Mesodermal cell (in vitro differentiated cells): Measurements from ENCODE around the gene RFESD. TPM values are rescaled to one million over a fixed set of nuclear protein-coding genes. Genes with fewer than 3 reads are reported as not detected.

Experiments
- H3K27ac ChIP-seq: 2 replicates; pipeline ENCODE4 v1.7.0; 2013; ENCODE audit warnings: mild to moderate bottlenecking, low read depth, low read length, moderate library complexity; ENCODE audit not compliant: severe bottlenecking
- H3K36me3 ChIP-seq: 2 replicates; pipeline ENCODE4 v1.7.1; 2013; ENCODE audit warnings: mild to moderate bottlenecking, low read length, moderate library complexity; ENCODE audit not compliant: control insufficient read depth, insufficient read depth
- H3K4me1 ChIP-seq: one replicate; pipeline ENCODE4 v1.7.1; 2013; ENCODE audit warnings: mild to moderate bottlenecking, low read length; ENCODE audit not compliant: insufficient read depth, control insufficient read depth, poor library complexity, severe bottlenecking
- H3K4me3 ChIP-seq: 2 replicates; pipeline ENCODE4 v1.7.0; 2013; ENCODE audit warnings: low read length, control low read depth, mild to moderate bottlenecking; ENCODE audit not compliant: insufficient read depth, poor library complexity, severe bottlenecking; ENCODE audit errors: extremely low read depth
- H3K9me3 ChIP-seq: 2 replicates; pipeline ENCODE4 v1.7.1; 2013; ENCODE audit warnings: mild to moderate bottlenecking, low read length, moderate library complexity; ENCODE audit not compliant: control insufficient read depth
- WGBS, 2 experiments: methylation state at CpG; one replicate each; pipeline ENCODE4 v1.1.5; 2013; ENCODE audit warnings: missing lambda C conversion rate in 2 of 2; ENCODE audit not compliant: insufficient coverage in 2 of 2; 5-methylcytosine and 5-hydroxymethylcytosine counted together
- polyA plus RNA-seq, 2 experiments: library from polyadenylated mRNA; stranded (reverse); fragments of 50-300 nt; gene quantifications; one replicate each; pipeline ENCODE4 v1.2.3, GENCODE V29; 2013

Gene RFESD
- polyA plus RNA-seq (2013, experiment 1 of 2): 0.66 TPM
- 1.4 TPM for polyA plus RNA-seq (2013, experiment 2 of 2)

DNA sequence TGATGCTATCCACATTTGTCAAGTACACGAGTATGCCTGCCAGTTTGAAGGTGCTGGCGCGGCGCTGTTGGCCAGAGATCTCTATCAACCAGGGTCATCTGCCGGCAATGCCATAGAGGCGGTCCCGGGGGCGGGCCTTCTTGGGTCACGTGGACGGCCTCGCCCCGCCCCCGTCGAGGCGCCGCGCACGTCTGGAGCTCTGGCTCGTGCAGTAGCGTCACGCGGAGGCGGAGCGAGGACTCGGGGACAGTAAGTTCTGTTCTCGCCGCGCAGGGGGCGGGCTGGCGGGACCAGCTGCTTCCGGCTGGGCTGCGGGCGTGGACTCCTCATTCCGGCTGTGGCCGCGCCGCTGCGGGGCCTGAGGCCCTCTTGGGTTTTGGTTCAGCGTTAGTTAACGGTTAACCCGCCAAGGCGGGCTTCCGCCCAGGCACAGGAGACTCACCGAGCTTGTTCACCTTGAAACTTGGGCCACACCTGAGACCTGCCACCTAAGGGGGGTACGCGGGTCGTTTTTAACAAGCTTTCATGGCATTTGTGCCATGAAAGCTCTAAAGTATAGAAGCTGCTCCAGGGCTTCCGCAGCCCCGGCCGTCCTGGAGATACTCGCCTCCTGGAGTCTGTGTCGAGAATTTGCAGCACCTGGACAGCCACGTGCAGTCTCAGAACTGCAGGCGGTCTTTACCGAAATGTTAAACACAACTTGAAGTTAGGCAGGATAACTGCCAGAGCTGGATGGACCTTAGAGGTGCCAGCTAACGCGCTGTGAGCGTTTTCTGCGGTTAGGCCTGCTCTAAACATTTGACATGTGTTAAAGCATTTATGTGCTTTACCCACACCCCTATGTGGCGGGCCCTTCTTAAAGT lies at the start of gene RFESD:
RFESD (plus strand) TSS at position 209 of the 863 bp plus-strand sequence. CDS start 5,495 bp downstream, outside the sequence.
- H3K36me3 ChIP-seq: no peaks in the 10 kb centered on the region
- H3K4me3 ChIP-seq: peak within 1 kb of the TSS; percentile 19
- peak within 1 kb of the TSS; percentile 64 for H3K27ac ChIP-seq
- WGBS, 2 experiments: 36 to 46% methylated on average over 55 to 60 of the region's 60 CpGs
- peaks cover 8% of the 10 kb centered on the region for H3K4me1 ChIP-seq
- no peaks in the 10 kb centered on the region for H3K9me3 ChIP-seq

DNA sequence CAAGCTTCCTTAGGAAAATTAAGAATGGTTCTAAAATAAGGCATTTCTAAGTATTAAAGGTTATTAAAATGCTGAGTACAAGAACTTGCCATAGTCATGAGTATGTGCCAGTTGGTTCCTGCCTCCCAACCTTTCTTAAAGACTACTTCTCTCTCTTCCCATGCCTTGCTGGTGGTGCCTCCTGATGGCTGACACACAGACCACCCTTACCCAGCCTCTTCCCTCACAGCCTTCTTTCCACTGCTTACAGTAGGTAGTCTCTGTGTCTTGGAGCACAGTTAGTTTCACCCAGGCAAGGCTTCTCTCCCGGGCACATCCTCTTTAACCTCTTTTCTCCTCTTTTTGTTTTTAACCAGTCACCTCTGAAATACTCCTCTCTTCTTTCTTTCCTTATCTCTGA lies 47.3 kb upstream of the RFESD start:
- WGBS, 2 experiments: 100% methylated on average over 1 of the region's 1 CpG; no CpG with 5 or more reads in 1 of the 2 experiments
- Histone ChIP-seq H3K27ac (no peak overlapping the region), H3K4me1 (no peaks in the 10 kb centered on the region), H3K4me3 (no peak overlapping the region), H3K36me3 (no peaks in the 10 kb centered on the region), H3K9me3 (no peaks in the 10 kb centered on the region)

DNA sequence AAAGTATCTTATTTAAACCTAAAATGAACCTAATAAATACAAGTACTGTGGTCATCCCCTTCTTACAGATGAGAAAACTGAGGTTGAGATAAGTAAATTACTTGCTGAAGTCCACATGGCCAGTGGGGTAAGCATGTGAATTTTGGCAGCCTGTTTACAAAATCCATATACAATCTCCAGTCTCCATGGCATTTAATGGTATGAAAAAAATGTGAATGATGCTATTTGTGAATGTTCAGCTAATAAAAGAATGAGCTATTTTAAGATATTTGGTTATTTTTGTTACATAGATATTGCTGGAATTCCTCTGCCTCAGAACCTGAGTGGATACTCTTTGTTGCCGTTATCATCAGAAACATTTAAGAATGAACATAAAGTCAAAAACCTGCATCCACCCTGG lies 46.0 kb upstream of the RFESD start:
- H3K36me3 ChIP-seq: no peaks in the 10 kb centered on the region
- H3K4me1 ChIP-seq: no peaks in the 10 kb centered on the region
- no peak overlapping the region for H3K27ac ChIP-seq
- no CpG with 5 or more reads among the region's 1 CpG for WGBS, 2 experiments
- no peak overlapping the region for H3K4me3 ChIP-seq
- H3K9me3 ChIP-seq: no peaks in the 10 kb centered on the region

DNA sequence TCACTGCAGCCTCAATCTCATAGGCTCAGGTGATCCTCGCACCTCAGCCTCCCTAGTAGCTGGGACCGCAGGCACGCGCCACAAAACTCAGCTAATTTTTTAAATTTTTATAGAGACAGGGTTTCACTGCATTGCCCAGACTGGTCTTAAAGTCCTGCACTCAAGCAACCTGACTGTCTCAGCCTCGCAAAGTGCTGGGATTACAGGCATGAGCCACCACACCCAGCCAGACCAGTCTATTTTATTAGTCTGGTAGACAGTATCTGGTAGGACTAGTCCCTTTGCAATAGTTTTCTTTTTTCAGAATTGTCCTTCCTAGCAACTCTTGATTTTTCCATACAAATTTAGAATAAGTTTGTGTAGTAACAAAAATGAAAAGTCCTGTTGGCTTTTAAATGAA lies 40.8 kb upstream of the RFESD start:
- H3K4me3 ChIP-seq: no peak overlapping the region
- H3K36me3 ChIP-seq: no peaks in the 10 kb centered on the region
- H3K4me1 ChIP-seq: no peaks in the 10 kb centered on the region
- 82 to 96% methylated on average over 4 to 5 of the region's 5 CpGs for WGBS, 2 experiments
- no peaks in the 10 kb centered on the region for H3K9me3 ChIP-seq
- no peak overlapping the region for H3K27ac ChIP-seq

DNA sequence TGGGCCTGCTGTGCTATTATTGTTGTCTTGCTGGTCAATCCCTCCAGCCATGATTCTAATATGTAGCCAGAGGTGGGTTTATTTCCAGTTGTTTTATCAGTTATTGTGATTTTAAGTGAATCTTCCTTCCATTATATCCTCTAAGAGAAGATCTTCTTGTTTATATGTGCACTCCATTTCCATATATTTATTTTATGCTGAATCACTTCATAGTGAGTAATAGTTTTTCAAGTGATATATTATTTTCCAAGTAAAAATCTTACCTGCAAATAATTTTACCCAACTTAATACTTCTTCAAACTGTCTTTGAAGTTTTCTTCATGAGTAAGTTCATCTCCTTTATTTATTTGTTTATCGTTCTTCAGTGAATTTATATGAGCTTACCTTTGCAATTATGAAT lies 40.2 kb upstream of the RFESD start:
- Histone ChIP-seq H3K36me3 (no peaks in the 10 kb centered on the region), H3K4me3 (no peak overlapping the region), H3K27ac (no peak overlapping the region), H3K9me3 (no peaks in the 10 kb centered on the region), H3K4me1 (no peaks in the 10 kb centered on the region)
- no CpG with 5 or more reads among the region's 1 CpG for WGBS, 2 experiments

DNA sequence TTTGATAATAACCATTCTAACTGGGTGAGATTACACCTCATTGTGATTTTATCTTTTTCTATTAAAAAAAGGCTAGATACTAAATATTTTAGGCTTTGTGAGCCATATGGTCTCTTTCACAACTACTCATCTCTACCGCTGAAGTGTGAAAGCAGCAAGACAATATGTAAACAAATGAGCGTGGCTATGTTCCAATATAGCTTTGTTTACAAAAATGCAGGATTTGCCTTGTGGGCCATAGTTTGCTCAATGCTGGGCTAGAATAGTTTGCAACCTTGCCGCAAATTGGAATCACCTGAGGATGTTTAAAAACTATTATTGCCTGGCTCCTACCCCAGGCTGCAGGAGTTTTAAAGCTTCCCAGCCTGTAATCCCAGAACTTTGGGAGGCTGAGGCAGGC lies 36.9 kb upstream of the RFESD start:
- Histone ChIP-seq H3K9me3 (peaks cover 7% of the 10 kb centered on the region), H3K4me3 (no peak overlapping the region), H3K4me1 (no peaks in the 10 kb centered on the region), H3K36me3 (no peaks in the 10 kb centered on the region), H3K27ac (no peak overlapping the region)
- WGBS, 2 experiments: 91 to 100% methylated on average over 2 to 3 of the region's 3 CpGs

DNA sequence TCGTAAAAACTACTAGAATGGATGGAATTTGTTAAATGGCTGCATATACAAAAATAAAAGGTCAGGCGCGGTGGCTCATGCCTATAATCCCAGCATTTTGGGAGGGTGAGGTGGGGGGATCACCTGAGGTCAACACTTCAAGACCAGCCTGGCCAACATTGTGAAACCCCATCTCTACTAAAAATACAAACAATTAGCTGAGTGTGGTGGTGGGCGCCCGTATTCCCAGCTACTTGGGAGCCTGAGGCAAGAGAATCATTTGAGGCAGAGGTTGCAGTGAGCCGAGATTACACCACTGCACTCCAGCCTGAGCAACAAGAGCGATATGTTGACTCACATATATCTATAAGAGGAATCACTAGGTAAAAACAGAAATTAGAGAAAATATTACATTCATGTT lies 36.0 kb upstream of the RFESD start:
- Histone ChIP-seq H3K36me3 (no peaks in the 10 kb centered on the region), H3K4me1 (no peaks in the 10 kb centered on the region), H3K9me3 (peaks cover 7% of the 10 kb centered on the region), H3K27ac (no peak overlapping the region), H3K4me3 (no peak overlapping the region)
- WGBS, 2 experiments: 86 to 90% methylated on average over 1 to 2 of the region's 7 CpGs

DNA sequence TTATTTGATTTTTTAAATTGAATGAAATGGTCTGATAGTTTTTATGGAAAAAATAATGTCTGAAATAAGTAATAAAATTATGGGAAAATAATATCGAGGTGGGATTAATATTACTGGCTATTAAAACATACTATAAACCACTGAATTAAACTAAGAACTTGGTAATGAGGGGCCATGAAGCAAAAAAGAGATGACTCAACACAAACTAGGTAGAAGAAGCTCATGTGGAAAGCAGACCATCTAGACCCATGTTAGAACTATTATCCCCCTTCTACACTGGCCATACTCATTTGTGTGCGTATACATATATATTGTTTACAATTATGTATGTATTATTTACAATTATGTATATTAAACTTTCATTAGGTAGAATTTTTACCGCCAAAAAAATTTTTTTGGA lies 35.2 kb upstream of the RFESD start:
- Histone ChIP-seq H3K36me3 (no peaks in the 10 kb centered on the region), H3K27ac (no peak overlapping the region), H3K4me1 (no peaks in the 10 kb centered on the region), H3K9me3 (peaks cover 7% of the 10 kb centered on the region), H3K4me3 (no peak overlapping the region)
- 100% methylated on average over 1 of the region's 3 CpGs; no CpG with 5 or more reads in 1 of the 2 experiments for WGBS, 2 experiments

DNA sequence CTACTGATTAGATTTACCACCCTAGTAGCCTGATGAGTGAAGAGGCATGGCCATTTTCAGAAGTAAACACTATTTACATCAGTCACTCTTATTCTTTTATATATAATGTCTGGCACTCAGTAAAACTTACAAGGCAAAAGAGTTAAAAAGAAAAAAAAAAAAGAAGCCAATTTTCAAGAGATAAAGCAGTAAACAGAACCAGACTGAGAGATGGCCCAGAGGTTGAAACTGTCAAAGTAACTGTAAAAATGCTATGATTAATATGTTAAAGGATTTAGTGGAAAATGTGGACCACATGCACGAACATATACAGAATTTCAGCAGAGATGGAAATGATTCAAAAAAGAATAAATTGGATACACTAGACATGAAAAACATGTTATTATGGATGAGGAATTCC lies 33.1 kb upstream of the RFESD start:
- no peaks in the 10 kb centered on the region for H3K4me1 ChIP-seq

DNA sequence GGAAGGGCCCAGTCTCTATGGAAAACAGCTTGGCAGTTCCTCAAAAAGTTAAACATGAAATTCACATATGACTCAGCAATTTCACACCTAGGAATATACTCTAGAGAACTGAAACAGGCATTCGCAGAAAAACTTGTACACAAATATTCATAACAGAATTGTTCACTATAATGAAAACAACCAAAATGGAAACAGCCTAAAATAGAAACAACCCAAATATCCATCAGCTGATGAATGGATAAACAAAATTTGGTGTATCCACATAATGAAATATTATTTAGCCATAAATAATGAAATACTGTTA lies 31.5 kb upstream of the RFESD start:
- H3K9me3 ChIP-seq: peaks cover 7% of the 10 kb centered on the region
- no peaks in the 10 kb centered on the region for H3K36me3 ChIP-seq
- H3K4me3 ChIP-seq: no peak overlapping the region
- H3K27ac ChIP-seq: no peak overlapping the region
- whole genome bisulfite sequencing, 2 experiments: 100% methylated on average over 1 of the region's 1 CpG
- H3K4me1 ChIP-seq: peaks cover 4% of the 10 kb centered on the region

More for the DNA sequence above, 33.1 kb upstream of the RFESD start:
- 100% methylated on average over 1 of the region's 1 CpG; no CpG with 5 or more reads in 1 of the 2 experiments for WGBS, 2 experiments
- H3K4me3 ChIP-seq: no peak overlapping the region
- no peaks in the 10 kb centered on the region for H3K36me3 ChIP-seq
- H3K27ac ChIP-seq: no peak overlapping the region
- peaks cover 7% of the 10 kb centered on the region for H3K9me3 ChIP-seq

DNA sequence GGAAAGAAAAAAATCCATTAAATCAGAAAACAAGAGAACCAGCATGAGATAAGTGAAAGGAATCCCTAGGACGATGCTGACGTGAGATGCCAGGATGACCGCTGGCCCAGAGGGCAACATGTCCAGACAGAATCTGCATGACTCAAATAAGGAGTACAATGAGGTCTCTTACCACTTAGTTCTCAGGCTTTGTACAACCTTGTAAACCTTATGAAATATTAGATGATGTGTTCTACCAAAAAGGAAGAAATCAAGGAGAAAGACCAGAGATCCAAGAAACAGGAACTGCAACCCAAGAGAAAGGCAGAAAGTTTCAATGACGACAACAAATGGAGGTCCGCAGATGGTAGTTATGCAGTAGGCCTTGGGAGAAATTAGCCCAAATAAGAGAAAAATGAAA lies 29.5 kb upstream of the RFESD start:
- peaks cover 7% of the 10 kb centered on the region for H3K9me3 ChIP-seq
- peaks cover 12% of the 10 kb centered on the region for H3K4me1 ChIP-seq
- H3K36me3 ChIP-seq: no peaks in the 10 kb centered on the region
- H3K27ac ChIP-seq: no peak overlapping the region
- H3K4me3 ChIP-seq: no peak overlapping the region
- WGBS, 2 experiments: 78 to 91% methylated on average over 4 to 5 of the region's 5 CpGs
